ENCODE measurements around the gene SPATA18. TPM values are rescaled to one million over a fixed set of nuclear protein-coding genes. Genes with fewer than 3 reads are reported as not detected.
A peak's percentile ranks its signal among the peaks of the same experiment; 100 is the strongest.

SPATA18 gene
- total and polyA plus RNA-seq, 12 donors, result 0.16 to 2.0 (median 1.3) TPM

DNA sequence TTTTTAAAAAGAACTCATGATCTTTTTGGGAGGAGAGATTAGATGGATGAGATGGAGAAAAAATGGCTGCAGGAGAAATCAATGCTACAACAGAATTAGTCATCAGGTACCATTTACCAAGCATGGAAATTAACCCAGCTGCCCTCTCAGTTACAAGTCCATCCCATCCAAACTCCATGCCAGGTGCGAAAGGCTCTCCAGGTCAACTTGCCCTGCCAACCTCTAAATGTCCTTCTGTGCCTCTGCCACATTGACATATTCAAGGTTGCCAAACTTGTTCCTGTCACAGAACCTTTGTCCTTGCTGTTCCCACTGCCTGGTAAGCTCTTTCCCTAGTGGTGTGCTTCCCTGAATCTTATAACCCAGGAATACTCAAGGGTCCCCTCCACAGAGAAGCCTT, 7.2 kb downstream of the SPATA18 start:
- no peak overlapping the region for H3K27ac ChIP-seq
- peaks cover 0 to 17% (median 0%) of the 10 kb centered on the region in 7 donors for H3K27me3 ChIP-seq
- H3K4me3 ChIP-seq, result no peak overlapping the region
- DNase-seq, result no peak
- no peak for ATAC-seq
- 91 to 95% methylated on average over 1 of the region's 1 CpG for WGBS, 2 donors
- peaks cover 0 to 6% (median 0%) of the 10 kb centered on the region in 9 donors for H3K36me3 ChIP-seq
- peaks cover 0 to 20% (median 11%) of the 10 kb centered on the region in 9 donors for H3K4me1 ChIP-seq
- intact Hi-C loops (cut with DNase I), result no loop called here
- TF ChIP-seq, protein P1, sequence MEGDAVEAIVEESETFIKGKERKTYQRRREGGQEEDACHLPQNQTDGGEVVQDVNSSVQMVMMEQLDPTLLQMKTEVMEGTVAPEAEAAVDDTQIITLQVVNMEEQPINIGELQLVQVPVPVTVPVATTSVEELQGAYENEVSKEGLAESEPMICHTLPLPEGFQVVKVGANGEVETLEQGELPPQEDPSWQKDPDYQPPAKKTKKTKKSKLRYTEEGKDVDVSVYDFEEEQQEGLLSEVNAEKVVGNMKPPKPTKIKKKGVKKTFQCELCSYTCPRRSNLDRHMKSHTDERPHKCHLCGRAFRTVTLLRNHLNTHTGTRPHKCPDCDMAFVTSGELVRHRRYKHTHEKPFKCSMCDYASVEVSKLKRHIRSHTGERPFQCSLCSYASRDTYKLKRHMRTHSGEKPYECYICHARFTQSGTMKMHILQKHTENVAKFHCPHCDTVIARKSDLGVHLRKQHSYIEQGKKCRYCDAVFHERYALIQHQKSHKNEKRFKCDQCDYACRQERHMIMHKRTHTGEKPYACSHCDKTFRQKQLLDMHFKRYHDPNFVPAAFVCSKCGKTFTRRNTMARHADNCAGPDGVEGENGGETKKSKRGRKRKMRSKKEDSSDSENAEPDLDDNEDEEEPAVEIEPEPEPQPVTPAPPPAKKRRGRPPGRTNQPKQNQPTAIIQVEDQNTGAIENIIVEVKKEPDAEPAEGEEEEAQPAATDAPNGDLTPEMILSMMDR (IDR thresholded peaks at IDR 0.05), result no peak
- H3K9me3 ChIP-seq, result no peaks in the 10 kb centered on the region

DNA sequence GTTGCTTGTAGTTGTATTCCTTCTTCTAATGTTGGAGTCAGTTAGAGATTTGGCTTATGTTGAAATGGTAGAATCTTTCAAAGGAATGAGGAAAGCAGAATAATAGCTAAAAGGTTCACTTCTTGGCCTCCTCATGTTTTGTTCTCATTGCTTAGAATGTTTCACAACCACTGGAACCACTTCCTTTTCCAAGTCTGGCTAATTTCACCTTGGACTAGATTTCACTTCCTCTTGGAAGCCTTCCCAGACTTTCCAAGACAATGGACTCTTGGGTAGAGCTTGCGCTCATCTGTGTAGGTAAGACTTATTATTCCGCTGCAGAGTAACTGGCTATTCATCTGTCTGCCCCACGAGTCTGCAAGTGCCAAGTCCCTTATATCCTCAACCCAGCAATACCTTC, 8.3 kb downstream of the SPATA18 start:
- Histone ChIP-seq H3K9me3 (no peaks in the 10 kb centered on the region), H3K4me1 (peaks cover 0 to 20% (median 11%) of the 10 kb centered on the region in 9 donors), H3K27me3 (peaks cover 0 to 7% (median 0%) of the 10 kb centered on the region in 7 donors), H3K4me3 (no peak overlapping the region), H3K27ac (peak overlapping the region in 1 of 10 donors; percentile 8), H3K36me3 (peaks cover 0 to 6% (median 0%) of the 10 kb centered on the region in 9 donors)
- 55 to 62% methylated on average over 3 of the region's 3 CpGs for WGBS, 2 donors
- intact Hi-C loops (cut with DNase I), result no loop called here
- peak in 1 of 2 donors; percentile 54 for DNase-seq
- peak in 7 of 8 donors; percentile 63 to 86 (median 75) for ATAC-seq
- TF ChIP-seq, protein P1 (IDR thresholded peaks at IDR 0.05), result no peak

DNA sequence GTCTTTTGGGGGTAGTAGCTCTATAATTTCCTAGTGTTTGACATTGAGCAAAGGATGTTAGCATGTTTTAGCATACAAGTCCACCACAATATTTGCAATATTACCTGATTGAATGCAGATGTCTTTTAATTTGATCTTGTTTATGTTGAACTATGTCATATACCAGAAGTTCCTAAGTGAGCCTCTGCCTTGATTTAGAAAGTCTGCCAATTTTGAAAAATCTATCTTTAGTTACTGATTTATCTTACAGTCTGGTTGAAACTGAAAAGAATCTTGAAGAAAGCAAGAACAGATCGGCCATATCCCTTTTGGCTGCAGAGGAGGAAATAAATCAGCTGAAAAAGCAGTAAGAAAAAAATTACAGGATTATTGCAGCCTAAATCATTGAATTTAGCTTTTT, 18.5 kb downstream of the SPATA18 start:
- intact Hi-C loops (cut with DNase I), result no loop called here
- no peak overlapping the region for H3K27ac ChIP-seq
- no peaks in the 10 kb centered on the region for H3K4me1 ChIP-seq
- no peaks in the 10 kb centered on the region for H3K9me3 ChIP-seq
- WGBS, 2 donors, result 54 to 68% methylated on average over 1 of the region's 1 CpG
- TF ChIP-seq, protein P1 (IDR thresholded peaks at IDR 0.05), result no peak
- H3K27me3 ChIP-seq, result peaks cover 0 to 6% (median 0%) of the 10 kb centered on the region in 7 donors
- no peaks in the 10 kb centered on the region for H3K36me3 ChIP-seq
- ATAC-seq (no peak), DNase-seq (no peak)
- no peak overlapping the region for H3K4me3 ChIP-seq

DNA sequence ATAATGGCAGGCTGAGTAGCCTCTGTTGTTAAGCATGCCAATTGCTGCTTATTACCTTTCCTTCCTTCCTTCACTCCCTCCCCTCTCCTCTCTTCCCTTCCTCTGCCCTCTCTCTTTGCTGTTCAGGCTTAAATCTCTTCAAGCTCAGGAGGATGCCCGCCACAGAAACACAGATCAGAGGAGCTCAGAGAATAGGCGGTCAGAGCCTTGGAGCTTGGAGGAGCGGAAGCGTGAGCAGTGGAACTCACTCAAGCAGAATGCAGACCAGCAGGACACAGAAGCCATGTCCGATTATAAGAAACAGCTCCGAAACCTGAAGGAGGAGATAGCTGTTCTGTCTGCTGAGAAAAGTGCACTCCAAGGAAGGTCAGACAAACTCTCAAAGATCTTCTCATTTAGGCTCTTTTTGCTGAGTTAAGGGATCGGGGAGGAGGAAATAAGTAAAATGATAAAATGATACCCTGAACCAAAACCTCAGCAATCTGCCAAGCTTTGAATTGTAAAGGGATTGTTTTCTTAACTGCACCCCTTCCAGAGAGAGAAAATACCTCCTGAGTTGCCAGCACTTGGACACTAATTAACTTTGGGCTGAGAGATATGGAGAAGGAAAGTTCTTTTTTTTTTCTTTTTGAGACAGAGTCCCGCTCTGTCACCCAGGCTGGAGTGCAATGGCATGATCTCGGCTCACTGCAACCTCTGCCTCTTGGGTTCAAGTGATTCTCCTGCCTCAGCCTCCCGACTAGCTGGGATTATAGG, 20.9 kb downstream of the SPATA18 start:
- DNase-seq, result no peak
- H3K9me3 ChIP-seq, result no peaks in the 10 kb centered on the region
- ATAC-seq, result no peak
- H3K27me3 ChIP-seq, result peaks cover 0 to 24% (median 5%) of the 10 kb centered on the region in 7 donors
- intact Hi-C loops (cut with DNase I), result no loop called here
- H3K27ac ChIP-seq, result no peak overlapping the region
- 76 to 80% methylated on average over 10 of the region's 10 CpGs for WGBS, 2 donors
- H3K4me3 ChIP-seq, result no peak overlapping the region
- peaks cover 0 to 5% (median 0%) of the 10 kb centered on the region in 9 donors for H3K4me1 ChIP-seq
- TF ChIP-seq, protein P1 (IDR thresholded peaks at IDR 0.05), result no peak
- H3K36me3 ChIP-seq, result no peaks in the 10 kb centered on the region

Measured in heart right ventricle (tissue), 16 donors.